ENCODE data around the gene PCDH9.
"Not testable (repeated sequence)": the region's sequence is repeated elsewhere in the genome, so short reads cannot be mapped to it uniquely, and the experiment has no call there.

Gene PCDH9

DNA sequence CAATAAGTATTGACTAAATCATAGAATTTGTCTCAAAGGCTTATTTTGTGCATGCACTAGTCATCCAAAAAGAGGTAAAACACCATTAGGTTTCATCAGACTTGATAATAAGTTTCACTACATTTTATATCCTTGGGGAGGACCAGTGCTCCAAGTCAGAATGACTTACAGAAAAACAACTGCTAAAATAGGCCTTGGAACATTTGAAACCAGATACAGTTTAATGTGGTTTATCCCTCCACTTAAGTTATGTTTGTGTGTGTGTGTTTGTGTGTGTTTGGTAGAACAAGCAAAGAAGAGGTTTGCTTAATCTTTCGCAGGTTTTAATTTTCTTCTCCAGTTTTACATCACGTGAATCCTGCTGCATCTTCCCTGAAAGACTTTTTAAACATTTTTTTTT, 570.9 kb downstream of the PCDH9 start:
- no peak for DNase-seq (ENCODE audit: low read depth in 2 of 2)

DNA sequence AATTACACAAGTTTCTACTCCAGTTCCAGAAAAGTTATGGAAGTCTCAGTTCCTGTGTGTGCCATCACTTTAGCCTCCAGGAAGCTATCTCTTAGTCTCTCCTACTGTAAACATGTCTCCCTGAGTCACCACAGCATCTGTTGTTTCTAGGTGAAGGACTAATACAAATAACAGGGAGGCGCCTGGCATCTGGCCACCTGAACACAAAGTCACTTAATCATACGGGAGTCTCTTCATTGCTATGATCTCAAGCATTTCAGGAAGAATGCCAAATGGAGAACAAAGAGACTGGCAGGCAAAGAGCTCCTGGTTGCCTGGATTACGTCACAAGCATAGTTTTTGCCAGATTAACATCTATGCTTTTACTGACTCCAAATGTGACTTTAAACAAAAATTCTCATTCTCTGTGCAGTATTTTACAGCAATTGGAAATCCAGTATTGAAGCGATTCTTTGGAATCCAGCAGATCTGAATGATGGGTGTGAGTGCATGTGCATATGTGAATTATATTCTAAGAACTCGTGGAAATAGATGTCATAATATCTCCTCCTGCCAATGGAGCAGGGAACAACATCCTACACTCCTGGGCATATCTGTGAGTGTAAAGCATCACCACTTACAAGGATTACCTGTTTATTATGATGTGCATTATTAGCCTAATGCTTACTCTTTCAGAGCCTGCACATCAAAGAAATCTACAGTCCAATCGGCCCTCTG, 572.8 kb downstream of the PCDH9 start:
- no peak for DNase-seq (ENCODE audit: low read depth in 2 of 2)

DNA sequence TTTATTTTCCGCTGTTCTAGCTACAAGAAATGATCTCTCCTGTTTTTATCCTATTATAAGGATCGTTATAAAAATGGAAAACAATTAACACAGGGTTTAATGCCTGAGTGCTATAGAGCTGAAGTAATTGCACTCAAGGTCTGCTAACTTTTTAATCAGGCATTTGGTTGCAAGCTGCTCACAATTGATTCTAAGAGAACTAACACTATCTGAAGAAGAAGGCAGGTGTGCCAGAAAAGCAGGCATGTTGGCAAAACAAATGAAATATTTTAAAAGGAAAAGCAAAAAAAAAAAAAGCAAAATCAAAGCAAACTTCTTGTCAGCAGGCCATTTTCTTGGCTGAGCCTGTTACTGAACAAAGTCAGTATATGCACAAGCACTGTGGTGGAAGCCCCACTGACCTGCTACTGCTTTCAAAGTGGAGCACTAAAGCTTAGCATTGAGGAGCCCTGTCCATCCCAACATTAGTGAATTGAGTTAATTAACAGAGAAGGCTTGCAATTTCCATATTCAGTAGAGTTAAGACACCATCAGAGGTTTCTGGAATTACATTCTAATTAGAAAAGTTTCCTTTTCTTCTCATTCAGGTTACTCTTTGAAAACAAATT, 574.2 kb downstream of the PCDH9 start:
- no peak for DNase-seq (ENCODE audit: low read depth in 2 of 2)

DNA sequence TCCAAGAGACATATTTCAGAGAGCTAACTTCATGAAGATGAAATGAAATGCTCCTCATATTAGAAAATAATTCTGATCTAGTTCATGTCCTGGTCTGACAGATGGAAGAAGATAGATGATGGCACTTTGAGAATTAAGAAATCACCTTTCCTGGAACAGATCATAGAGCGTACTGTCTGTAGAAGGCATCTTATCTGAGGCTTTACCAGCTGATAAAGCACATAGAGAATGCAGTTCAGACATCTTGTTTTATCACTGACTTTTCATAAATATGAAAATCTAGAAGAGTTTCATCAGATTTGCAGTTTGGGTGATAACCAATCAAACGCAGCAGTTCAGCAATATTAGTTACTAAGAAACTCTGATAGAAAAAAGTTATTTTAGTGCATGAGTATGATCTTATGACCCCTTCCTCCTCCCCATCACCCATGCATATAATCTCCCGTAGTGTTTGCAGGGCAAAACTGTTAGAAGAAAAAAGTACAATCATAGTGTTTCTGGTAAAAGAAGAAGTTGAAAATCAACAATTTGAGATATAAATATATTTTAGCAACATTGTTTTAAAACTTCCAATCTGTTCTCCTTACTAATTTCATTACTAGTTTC, 585.2 kb downstream of the PCDH9 start:
- DNase-seq (ENCODE audit: low read depth in 2 of 2): no peak

DNA sequence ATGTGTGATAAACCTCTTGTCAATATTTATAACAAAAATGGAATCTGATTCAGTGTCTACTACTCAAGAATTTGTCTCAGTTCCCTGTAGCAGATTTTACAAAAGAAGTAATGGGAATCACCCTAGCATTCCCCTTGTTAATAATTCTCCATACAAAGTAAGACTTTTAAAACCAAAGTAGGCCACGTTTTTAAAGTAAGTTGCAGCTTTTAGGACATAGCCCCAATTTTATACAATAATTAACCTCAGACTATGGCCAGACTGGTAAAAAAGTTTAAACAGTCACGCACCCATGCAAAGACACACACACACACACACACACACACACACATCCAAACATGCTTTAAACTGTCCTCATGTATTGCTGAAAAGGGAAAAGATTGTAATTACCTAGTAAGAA, 589.9 kb downstream of the PCDH9 start:
- no peak for DNase-seq (ENCODE audit: low read depth in 2 of 2)

DNA sequence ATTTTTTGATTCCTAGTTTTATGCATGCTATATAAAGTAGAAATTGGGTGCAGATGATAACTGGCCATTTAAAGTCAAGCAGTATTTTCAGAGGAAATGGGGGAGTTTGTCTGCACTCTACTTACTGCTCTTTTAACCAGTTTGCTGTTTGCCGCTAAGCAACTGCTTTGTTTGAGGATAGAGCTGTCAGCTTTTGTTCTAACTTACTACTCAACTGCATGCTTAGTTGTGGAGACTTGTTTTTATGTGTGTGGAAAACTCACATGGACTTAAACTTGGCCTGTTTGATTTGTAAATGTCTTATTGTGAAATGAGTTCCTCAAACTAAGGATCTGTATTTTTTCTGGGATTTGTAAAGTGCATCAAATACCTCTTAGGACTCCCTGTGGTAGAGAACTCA, 591.1 kb downstream of the PCDH9 start:
- no peak for DNase-seq (ENCODE audit: low read depth in 2 of 2)

DNA sequence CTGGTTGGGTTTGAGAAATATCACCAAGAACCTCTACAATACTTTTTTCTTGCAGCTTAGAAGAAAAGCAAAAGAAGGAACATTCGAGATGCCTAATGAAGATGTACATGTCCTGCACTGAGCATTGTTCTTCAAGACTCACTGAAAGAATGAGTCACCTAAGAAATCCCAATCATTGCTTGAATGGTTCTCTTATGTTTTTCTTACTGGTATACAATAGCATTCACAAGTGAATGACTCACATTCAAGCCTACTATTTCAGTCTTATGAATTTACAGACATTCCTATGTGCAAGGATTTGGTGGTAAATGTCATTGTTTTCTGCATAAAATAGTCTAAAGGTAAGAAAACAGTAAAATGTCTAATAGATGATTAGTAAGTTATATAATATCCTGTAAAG, 594.6 kb downstream of the PCDH9 start:
- no peak for DNase-seq (ENCODE audit: low read depth in 2 of 2)

DNA sequence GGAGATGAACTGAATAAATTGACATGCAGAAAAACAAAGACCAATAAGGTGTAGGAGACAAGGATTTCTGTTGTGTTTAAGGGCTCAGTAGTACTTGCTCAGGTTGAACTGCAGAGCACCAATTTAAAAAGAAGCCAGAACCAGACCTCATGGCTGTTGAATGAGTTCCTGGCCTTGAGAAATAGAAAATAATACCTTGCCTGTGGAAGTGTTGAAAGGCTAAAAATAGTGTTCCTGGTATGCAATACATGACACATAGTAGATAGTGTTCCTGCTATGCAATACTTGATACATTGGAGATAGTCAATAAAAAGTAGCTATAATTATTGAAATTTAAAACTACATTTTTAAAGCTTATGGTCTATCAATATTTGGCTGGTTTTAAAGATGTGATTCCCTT, 595.8 kb downstream of the PCDH9 start:
- DNase-seq (ENCODE audit: low read depth in 2 of 2): no peak

DNA sequence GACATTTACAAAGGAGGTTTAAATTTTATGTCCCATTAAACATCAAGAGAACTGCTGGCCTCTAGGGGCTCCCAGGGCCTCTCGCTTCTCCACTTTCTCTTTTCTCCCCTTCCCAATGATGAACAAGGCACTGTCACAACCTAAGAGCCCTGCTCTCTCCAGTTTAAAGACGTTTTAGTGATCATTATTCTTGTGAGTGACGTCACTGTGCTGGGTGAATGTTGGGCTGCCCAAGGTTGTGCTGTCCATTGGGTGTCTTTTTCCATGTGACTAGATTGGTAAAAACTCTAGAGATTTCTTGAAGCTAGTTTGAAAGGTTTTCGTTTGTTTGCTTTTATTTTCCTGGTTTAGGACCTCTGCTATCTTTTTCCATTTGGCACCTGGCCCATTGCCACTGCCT, 602.6 kb downstream of the PCDH9 start:
- DNase-seq (ENCODE audit: low read depth in 2 of 2): no peak

DNA sequence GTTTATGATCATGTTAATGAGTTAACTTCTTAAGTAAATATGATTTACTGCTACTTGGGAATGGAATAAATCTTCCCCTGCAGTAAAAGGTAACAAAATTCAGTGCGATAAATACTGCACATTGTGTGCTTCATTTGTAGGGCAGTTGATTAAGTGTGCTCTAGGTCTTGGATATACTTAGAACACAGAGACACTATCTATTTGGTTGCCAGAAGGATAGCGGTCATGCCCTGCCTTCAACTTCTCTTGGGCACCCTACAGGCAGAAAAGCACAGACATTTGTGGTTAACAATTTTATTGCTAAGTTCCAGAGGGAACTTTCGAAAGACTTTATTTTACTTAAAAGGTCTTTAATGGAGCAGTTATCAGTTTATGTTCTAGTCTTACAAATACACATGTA, 605.8 kb downstream of the PCDH9 start:
- DNase-seq (ENCODE audit: low read depth in 2 of 2): no peak

DNA sequence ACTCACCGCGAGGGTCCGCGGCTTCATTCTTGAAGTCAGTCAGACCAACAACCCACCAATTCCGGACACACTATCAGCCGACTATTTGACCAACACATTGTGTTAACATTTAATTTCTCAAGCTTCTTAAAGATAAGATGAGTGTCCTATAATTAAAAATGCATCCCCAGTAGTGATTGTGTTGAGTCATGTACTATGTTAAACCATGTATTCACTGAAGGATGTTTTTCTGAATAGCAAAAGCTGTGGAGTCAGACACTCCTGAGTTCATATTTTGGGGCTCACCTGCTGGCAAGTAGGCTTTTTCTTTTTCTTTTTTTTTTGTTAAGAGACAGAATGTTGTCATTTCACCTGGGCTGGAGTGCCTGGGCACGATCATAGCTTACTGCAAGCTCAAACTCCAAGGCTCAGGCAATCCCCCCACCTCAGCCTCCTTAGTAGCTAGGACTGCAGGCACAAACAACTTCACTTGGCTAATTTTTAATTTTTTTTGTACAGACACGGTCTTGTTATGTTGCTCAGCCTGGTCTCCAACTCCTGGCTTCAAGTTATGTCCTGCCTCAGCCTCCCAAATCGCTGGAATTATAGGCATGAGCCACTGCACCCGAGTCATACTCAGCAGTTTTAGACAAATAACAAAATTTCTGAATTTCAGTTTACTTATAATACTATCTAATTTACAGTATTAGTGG, 606.9 kb downstream of the PCDH9 start:
- no peak for DNase-seq (ENCODE audit: low read depth in 2 of 2)

DNA sequence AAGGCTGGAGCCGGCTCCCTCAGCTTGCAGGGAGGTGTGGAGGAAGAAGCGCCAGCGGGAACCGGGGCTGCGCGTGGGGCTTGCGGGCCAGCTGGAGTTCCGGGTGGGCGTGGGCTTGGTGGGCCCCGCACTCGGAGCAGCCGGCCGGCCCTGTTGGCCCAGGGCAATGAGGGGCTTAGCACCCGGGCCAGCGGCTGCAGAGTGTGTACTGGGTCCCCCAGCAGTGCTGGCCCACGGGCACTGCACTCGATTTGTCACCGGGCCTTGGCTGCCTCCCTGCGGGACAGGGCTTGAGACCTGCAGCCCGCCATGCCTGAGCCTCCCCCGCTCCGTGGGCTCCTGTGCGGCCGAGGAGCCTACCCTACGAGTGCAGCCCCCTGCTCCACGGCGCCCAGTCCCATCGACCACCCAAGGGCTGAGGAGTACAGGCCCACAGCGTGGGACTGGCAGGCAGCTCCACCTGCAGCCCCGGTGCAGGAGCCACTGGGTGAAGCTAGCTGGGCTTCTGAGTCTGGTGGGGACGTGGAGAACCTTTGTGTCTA, 608.2 kb downstream of the PCDH9 start:
- not testable (repeated sequence) for DNase-seq (ENCODE audit: low read depth in 2 of 2)

DNA sequence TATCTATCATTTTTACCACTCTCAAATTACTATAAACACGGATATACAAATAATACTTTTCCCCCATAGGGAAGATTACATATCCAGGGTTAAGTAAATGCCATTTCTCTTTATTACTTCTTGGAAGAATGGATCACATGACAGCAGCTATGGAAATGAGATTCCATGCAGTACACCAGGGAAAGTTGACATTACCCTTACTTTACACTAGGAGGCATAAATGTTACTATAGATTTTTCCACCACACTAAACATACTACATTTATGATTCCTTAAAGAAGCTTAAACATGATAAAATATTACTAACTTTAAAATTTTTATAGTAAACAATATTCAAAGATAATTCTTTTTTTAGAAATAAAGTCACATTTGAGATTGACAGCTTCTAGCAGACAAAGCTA, 611.4 kb downstream of the PCDH9 start:
- DNase-seq (ENCODE audit: low read depth in 2 of 2): no peak

DNA sequence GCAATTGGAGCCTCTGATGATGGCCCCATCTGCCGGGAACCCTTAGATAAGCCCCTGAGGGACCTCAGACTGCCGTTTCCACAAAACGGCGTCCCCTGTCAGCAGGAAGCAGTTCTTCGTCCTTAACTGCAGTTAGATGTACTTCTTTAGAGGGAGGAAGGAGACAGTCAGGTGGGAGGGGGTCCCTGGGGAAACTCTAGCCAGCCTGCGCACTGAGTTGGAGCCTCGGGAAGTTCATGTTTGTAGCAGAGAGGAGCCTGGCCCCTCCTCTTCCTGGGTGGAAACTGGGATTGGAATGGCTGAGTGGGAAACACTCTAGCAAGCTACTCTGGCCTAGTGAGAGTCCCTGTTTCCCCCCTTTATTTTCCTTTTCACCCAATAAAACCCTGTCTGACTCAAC, 612.4 kb downstream of the PCDH9 start:
- DNase-seq (ENCODE audit: low read depth in 2 of 2): no peak

DNA sequence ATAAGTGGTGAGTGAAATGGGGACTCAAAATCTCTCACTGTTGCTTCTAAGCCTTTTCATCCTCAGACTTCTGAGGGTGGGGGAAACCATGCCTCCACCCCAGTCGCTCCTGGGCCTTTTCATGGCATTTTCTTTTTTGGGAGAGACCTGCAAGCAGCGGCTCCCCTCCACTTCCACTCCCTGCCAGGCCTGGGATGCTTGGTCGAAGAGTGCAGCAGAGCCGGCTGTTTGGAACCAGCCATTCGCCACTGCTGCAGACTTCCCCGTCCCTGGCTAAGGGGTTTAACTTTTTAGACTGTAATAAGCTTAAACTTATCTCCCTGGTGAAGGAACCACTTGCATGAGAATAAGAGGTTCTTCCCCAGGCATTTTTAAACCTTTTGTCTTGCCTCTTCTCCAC, 617.2 kb downstream of the PCDH9 start:
- DNase-seq (ENCODE audit: low read depth in 2 of 2): no peak

DNA sequence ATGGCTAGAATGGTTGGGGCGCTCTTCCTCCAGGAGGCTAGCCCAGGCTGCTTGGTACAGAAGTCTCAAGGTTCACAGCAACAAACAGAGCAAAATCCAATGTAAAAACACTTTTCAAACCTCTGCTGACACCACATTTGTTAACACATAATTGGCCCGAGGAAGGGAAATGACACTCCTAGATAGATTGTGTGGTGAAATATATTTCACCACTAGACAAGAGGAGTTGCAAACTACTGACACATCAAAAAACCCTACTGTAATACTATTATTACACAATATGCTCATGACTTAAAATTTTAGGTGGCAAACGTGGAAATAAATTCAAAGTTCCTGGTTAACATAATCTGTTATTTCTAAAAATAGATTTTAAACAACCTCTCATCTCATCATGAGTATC, 643.6 kb downstream of the PCDH9 start:
- DNase-seq (ENCODE audit: low read depth in 2 of 2): no peak

DNA sequence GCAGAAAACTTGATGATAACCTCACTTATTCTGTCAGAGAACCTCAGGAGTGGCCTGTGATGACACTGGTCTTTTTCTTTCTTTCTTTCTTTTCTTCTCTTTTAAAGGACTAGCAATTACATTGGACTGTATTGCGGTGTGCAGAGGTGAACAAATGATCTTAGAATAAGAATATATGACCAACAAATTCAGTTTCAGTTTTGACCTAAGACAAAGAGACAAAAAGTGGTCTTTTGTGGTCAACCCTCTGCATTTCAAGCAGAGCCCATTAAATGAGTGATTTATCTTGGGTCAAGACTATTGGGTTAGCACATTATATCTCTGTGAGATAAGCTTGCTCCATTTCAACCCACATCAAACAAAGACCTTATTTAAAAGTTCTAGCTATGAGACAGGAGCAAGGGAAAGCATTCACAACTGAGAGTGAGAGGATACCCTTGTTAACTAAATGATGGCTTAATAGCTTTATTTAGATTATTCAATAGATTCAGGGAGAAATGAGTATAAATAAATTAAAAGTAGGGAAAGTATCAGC, 644.4 kb downstream of the PCDH9 start:
- DNase-seq (ENCODE audit: low read depth in 2 of 2): no peak

DNA sequence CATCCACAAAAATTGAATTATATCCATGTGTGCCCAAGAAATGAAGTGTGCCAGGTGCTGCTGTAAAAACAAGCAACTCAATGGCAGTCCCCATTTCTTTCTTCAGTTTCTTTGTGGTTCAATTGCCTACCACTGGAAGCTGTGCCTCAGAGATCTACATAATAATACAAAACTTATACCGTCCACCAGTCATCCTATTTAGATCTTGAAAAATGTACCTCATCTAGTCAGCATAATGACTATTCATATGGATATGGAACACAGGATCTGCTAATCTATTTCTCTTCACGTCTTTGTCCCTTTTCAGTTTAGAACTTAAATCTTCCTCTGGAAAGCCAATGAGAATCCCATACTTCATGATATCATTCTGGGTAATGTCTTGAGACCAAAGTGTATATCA, 648.5 kb downstream of the PCDH9 start:
- DNase-seq (ENCODE audit: low read depth in 2 of 2): no peak

DNA sequence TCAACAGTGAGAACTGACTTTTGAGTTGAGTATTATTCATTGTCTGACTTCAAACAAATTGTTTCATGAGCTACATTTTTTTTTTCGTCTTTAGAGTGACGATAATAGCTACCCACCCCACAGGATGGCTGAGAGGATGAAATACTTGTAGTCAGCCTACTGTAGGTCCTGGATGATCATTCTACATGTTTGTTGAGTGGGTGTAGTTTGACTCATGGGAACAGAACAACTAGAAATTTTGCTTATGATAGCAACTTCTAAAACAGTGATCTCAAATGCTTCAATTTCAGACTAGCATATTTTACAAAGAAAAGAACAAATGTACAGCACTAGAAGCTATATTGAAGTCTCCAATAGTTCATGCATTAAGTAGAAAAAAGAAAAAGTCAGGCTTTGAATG, 651.8 kb downstream of the PCDH9 start:
- DNase-seq (ENCODE audit: low read depth in 2 of 2): no peak

DNA sequence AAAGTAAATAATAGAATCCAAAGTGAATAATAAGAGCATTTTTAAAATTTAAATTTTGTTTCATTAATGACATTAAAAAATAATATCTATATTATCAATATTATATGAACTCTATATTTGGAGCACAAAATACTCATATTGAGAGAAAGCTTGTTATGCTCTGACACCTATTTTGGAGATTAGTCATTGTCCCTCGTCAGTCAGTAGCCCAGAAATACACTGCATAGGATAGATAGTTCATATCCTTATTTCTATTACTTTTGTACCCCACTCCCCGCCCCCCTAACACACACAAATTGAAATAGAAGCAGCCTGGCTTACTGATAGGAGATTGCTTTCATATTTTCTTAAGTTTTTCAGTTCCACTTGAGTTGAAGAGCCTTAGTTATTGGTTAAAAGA, 652.8 kb downstream of the PCDH9 start:
- no peak for DNase-seq (ENCODE audit: low read depth in 2 of 2)

DNA sequence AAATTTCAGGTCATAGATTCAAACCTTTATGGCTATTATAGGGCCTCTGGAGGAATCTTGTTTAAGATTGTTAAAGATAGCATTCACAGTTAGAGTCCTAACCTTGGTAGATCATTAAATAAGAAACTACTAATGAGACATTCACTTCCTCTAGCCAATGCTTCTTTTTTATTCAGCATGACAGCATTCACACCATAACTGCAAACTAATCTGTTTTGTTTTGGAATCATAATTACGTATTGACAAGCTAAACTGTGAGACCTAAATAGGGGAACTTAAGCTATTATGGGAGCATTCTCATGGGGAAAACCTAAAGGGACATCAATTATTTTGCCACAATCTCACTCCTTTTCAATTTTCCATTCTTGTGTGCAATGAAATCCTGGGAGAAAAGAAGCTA, 653.8 kb downstream of the PCDH9 start:
- DNase-seq (ENCODE audit: low read depth in 2 of 2): no peak

DNA sequence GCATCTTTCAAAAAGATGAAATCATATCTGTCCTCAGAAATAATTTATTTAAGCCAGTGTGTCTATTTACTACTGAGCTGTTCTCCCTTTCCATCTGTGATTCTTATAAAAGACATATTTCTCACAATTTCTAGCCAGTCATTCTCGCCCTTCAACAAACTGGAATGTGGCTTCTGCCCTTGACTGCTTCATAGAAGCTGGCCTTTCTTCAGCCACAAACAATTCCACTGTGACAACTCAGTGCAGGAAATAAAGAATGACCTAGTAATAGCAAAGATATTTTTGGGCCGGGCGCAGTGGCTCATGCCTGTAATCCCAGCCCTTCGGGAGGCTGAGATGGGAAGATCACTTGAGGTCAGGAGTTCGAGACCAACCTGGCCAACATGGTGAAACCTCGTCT, 655.5 kb downstream of the PCDH9 start:
- DNase-seq (ENCODE audit: low read depth in 2 of 2): no peak

Data from stimulated activated CD4-positive, alpha-beta T cell treated with anti-CD3 and anti-CD28 coated beads, Interleukin-15, amount 100 ng/mL, for 48 hours (primary cell).